HepG2 (cell line): ENCODE data around the gene WNT10A. TPM values are rescaled to one million over a fixed set of nuclear protein-coding genes. Genes with fewer than 3 reads are reported as not detected.

ENCODE experiments used
- ATAC-seq: fragments of 200-7000 bp; cut with Tn5 transposase; 3 replicates; pipeline ENCODE4 v1.9.1; 2020; ENCODE audit warnings: mild to moderate bottlenecking, moderate library complexity
- BruUV-seq: library from RNA; stranded (reverse); fragments of 400-500 nt; replicated peaks from 2 replicates; lab custom pipeline; 2021; lab: Mats Ljungman, UMichigan
- CTCF ChIA-PET: fragments of 300-600 bp; formaldehyde crosslinking; extraction: SDS; loops from one replicate; lab custom pipeline; 2021; ENCODE audit warnings: low total read pairs, inconsistent platforms, low intra/inter-chr PET ratio; lab: Yijun Ruan, JAX
- POLR2A ChIA-PET: fragments of 350-600 bp; sonication (Branson Sonifier 250); formaldehyde crosslinking; loops from one replicate; lab custom pipeline; 2020; ENCODE audit warnings: antibody characterized with exemption, inconsistent platforms; lab: Yijun Ruan, JAX
- DNase-seq: peaks from one replicate; pipeline ENCODE4 v3.0.0-alpha.2; 2015; ENCODE audit warnings: low spot score
- FAIRE-seq: peaks from 3 replicates; lab custom pipeline; 2011; peaks lifted over from hg19 to GRCh38; lab: Jason Lieb, UNC
- H2AFZ ChIP-seq: one replicate; pipeline ENCODE4 v1.6.1; 2011; ENCODE audit warnings: low read length, inconsistent platforms
- H3K27ac ChIP-seq: fragments of 300-600 bp; 3 replicates; pipeline ENCODE4 v1.8.0; 2011; ENCODE audit warnings: mixed run types, mild to moderate bottlenecking, mixed read lengths, low read length, inconsistent platforms; ENCODE audit not compliant: insufficient read depth; ENCODE audit errors: extremely low read length
- H3K27me3 ChIP-seq, 2 experiments: fragments of 200-600 bp in 1 of 2; 2 replicates in 1 of 2; 3 replicates in 1 of 2; pipeline versions ENCODE4 v1.6.0 to v1.8.0; 2011; ENCODE audit warnings: low read length in 2 of 2, mild to moderate bottlenecking in 2 of 2, moderate library complexity in 2 of 2, inconsistent platforms in 1 of 2; ENCODE audit not compliant: insufficient read depth in 2 of 2, control insufficient read depth in 1 of 2
- H3K36me3 ChIP-seq, 2 experiments: fragments of 200-600 bp in 1 of 2; replicated peaks in 1 of 2; 2 replicates in 1 of 2; 3 replicates in 1 of 2; pipeline versions ENCODE4 v1.5.1 to v1.8.0; 2011; ENCODE audit warnings: low read length in 2 of 2, inconsistent platforms in 1 of 2; ENCODE audit not compliant: insufficient read depth in 2 of 2, control insufficient read depth in 1 of 2
- H3K4me1 ChIP-seq: 2 replicates; pipeline ENCODE4 v1.5.1; 2012; ENCODE audit warnings: low read length, inconsistent platforms; ENCODE audit not compliant: insufficient read depth
- H3K4me2 ChIP-seq: 2 replicates; pipeline ENCODE4 v1.6.0; 2011; ENCODE audit warnings: low read depth, low read length, inconsistent platforms
- H3K4me3 ChIP-seq, 3 experiments: fragments of 200-600 bp in 1 of 3; sonication (generic), shearing (Covaris generic) in 1 of 3; replicated peaks in 1 of 3; 2 replicates each; pipeline ENCODE4 v1.5.1; 2011 to 2016; ENCODE audit warnings: low read length in 3 of 3, inconsistent platforms in 2 of 3, low read depth in 2 of 3, mild to moderate bottlenecking in 2 of 3, control low read depth in 1 of 3, mixed read lengths in 1 of 3; ENCODE audit not compliant: insufficient read depth in 1 of 3
- H3K79me2 ChIP-seq: one replicate; pipeline ENCODE4 v1.6.1; 2011; ENCODE audit warnings: low read length, inconsistent platforms; ENCODE audit not compliant: insufficient read depth
- H3K9ac ChIP-seq: 2 replicates; pipeline ENCODE4 v1.6.0; 2011; ENCODE audit warnings: mild to moderate bottlenecking, low read depth, low read length, inconsistent platforms; ENCODE audit not compliant: insufficient read depth
- H3K9me3 ChIP-seq: 2 replicates; pipeline ENCODE4 v1.5.1; 2012; ENCODE audit warnings: mild to moderate bottlenecking, low read length
- H4K20me1 ChIP-seq: 2 replicates; pipeline ENCODE4 v1.6.0; 2011; ENCODE audit warnings: inconsistent platforms, mild to moderate bottlenecking, low read length, moderate library complexity; ENCODE audit not compliant: insufficient read depth
- BRD4 ChIP-seq: sonication (generic); formaldehyde crosslinking; IDR thresholded peaks from 2 replicates; pipeline ENCODE4 v1.4.0; 2020; ENCODE audit warnings: missing genetic modification reagents
- CEBPG ChIP-seq: IDR thresholded peaks from 2 replicates; pipeline ENCODE4 v1.6.1; 2016
- CEBPZ ChIP-seq: IDR thresholded peaks from 2 replicates; pipeline ENCODE4 v1.6.1; 2012; ENCODE audit warnings: low read length, improper control_type of control experiment
- FOSL2 ChIP-seq: sonication (generic); formaldehyde crosslinking; IDR thresholded peaks from 2 replicates; pipeline ENCODE4 v1.4.0; 2020; ENCODE audit warnings: missing genetic modification reagents
- HOXA5 ChIP-seq: sonication (generic); formaldehyde crosslinking; IDR thresholded peaks from 2 replicates; pipeline ENCODE4 v1.4.0; 2020; ENCODE audit warnings: missing genetic modification reagents
- MLX ChIP-seq: IDR thresholded peaks from 2 replicates; pipeline ENCODE4 v1.6.1; 2016
- NFIB ChIP-seq: sonication (generic); formaldehyde crosslinking; IDR thresholded peaks from 2 replicates; pipeline ENCODE4 v1.9.0; 2021; ENCODE audit warnings: missing genetic modification reagents, mild to moderate bottlenecking, borderline replicate concordance
- NONO ChIP-seq, 2 experiments: fragments of 450-650 bp in 1 of 2; sonication (generic) in 1 of 2; formaldehyde crosslinking in 1 of 2; IDR thresholded peaks in 1 of 2; conservative IDR thresholded peaks in 1 of 2; 2 replicates each; pipeline versions ENCODE4 v1.6.1 to v1.8.0; 2017 to 2022; ENCODE audit warnings: mild to moderate bottlenecking in 1 of 2, missing genetic modification reagents in 1 of 2, moderate library complexity in 1 of 2
- SETDB1 ChIP-seq: sonication (generic); formaldehyde crosslinking; IDR thresholded peaks from 2 replicates; pipeline ENCODE4 v1.5.1; 2020; ENCODE audit warnings: missing genetic modification reagents, mild to moderate bottlenecking, borderline replicate concordance
- ZNF567 ChIP-seq: sonication (generic); formaldehyde crosslinking; IDR thresholded peaks from 2 replicates; pipeline ENCODE4 v1.8.1; 2023; ENCODE audit warnings: mild to moderate bottlenecking, missing genetic modification reagents, borderline replicate concordance
- ZNF772 ChIP-seq: sonication (generic); formaldehyde crosslinking; IDR thresholded peaks from 2 replicates; pipeline ENCODE4 v1.5.0; 2020; ENCODE audit warnings: mild to moderate bottlenecking, missing genetic modification reagents
- WGBS: methylation state at CpG from one replicate; pipeline ENCODE4 v1.1.6; 2017; ENCODE audit warnings: low lambda C conversion rate; 5-methylcytosine and 5-hydroxymethylcytosine counted together
- in situ Hi-C: cut with HindIII; loops from 2 replicates; pipeline ENCODE4 v1.10.0; 2017; ENCODE audit warnings: low pct_unique_long_range_greater_than_20kb; ENCODE audit not compliant: extremely low pct_ligation_motif_present
- intact Hi-C: fragments of 100-400 bp; cut with micrococcal nuclease; formaldehyde crosslinking; loops from one replicate; pipeline ENCODE4 v1.10.0; 2022; ENCODE audit not compliant: unreplicated experiment
- polyA plus RNA-seq, 8 experiments: library from polyadenylated mRNA; depleted of rRNA in 3 of 8; stranded (reverse) in 7 of 8; unstranded in 1 of 8; fragments of >200 nt; fragmentation: Illumina TruSeq in 4 of 8; extraction: Trizol in 4 of 8; gene quantifications; 2 replicates each; pipeline versions ENCODE4 v1.2.1 to v1.2.3, GENCODE V29; 2011 to 2016; ENCODE audit warnings: low read depth in 4 of 8, missing spikeins in 1 of 8, mixed read lengths in 1 of 8; ENCODE audit not compliant: insufficient read depth in 1 of 8
- total RNA-seq, 5 experiments: library from RNA; depleted of rRNA; stranded (reverse); fragments of >200 nt; fragmentation: Illumina TruSeq; extraction: Trizol; gene quantifications; 2 replicates each; pipeline ENCODE4 v1.2.3, GENCODE V29; 2016; ENCODE audit warnings: low read depth in 1 of 5
- TF ChIP-seq, protein P1 (sequence below): sonication (generic); formaldehyde crosslinking; IDR thresholded peaks from 2 replicates; pipeline ENCODE4 v1.8.0; 2022; ENCODE audit warnings: mild to moderate bottlenecking, missing genetic modification reagents, moderate library complexity

Gene WNT10A
- total and polyA plus RNA-seq, 2 of the 13 experiments (the other 11 are each of a cell fraction or from before 2014, with no cell fraction given), result 0.03 TPM; not detected in 1

DNA sequence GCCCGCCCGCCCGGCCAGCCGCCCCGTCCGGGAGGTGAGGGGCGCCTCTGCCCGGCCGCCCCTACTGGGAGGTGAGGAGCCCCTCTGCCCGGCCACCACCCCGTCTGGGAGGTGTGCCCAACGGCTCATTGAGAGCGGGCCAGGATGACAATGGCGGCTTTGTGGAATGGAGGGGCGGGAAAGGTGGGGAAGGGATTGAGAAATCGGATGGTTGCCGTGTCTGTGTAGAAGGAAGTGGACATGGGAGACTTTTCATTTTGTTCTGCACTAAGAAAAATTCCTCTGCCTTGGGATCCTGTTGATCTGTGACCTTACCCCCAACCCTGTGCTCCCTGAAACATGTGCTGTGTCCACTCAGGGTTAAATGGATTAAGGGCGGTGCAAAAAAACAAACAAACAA, 33.7 kb upstream of the WNT10A start (continued):
- peak; percentile 70 for TF ChIP-seq CEBPG (CRISPR knock-in tag)

- H3K4me1 ChIP-seq, result peaks cover 40% of the 10 kb centered on the region
- H2AFZ ChIP-seq, result no peak overlapping the region
- POLR2A ChIA-PET, result interaction anchor here (1.3 kb wide), 1 partner anchor 101 kb away, joined by 4 read pairs; no protein-coding TSS in a partner anchor
- no peak overlapping the region for H3K4me3 ChIP-seq
- no peaks in the 10 kb centered on the region for H3K79me2 ChIP-seq
- TF ChIP-seq FOSL2 (peak; percentile 73), NONO (IDR thresholded peaks at IDR 0.05) (no peak), NONO (CRISPR knock-in tag; conservative IDR thresholded peaks at IDR 0.05) (no peak)
- ATAC-seq (no peak), FAIRE-seq (no peak), DNase-seq (peak; percentile 16)
- intact Hi-C loops (no loop called here), in situ Hi-C loops (loop anchor here (25.0 kb wide), 1 partner anchor 112 kb away; no protein-coding TSS in a partner anchor)
- no peaks in the 10 kb centered on the region for H3K9me3 ChIP-seq
- 0 out of 2 replicates have a peak overlapping the region, but pooled peaks have one; percentile 6 for H3K4me2 ChIP-seq
- CTCF ChIA-PET, result interaction anchor here (3.6 to 3.7 kb wide), 2 partner anchors 122 to 191 kb away, joined by 41 to 241 read pairs; partner anchors contain the start of genes BCS1L and ZNF142
- BruUV-seq, result no TSS peak
- no peak overlapping the region for H3K9ac ChIP-seq
- no peaks in the 10 kb centered on the region for H3K36me3 ChIP-seq
- WGBS, result 16% methylated on average over 7 of the region's 7 CpGs
- H4K20me1 ChIP-seq, result no peaks in the 10 kb centered on the region
- no peak overlapping the region for H3K27ac ChIP-seq
- H3K27me3 ChIP-seq, result peaks cover 2 to 42% of the 10 kb centered on the region in 2 experiments; a peak in 3 of 5 replicates
These were observed 30.9 kb upstream of the WNT10A start for GRCh38 chr2:218849721-218850120.

- Histone ChIP-seq H3K4me1 (peaks cover 40% of the 10 kb centered on the region), H4K20me1 (no peaks in the 10 kb centered on the region; the same call in 1 of the 2 replicates), H3K27ac (no peak overlapping the region), H3K79me2 (no peaks in the 10 kb centered on the region), H3K4me2 (no peak overlapping the region), H3K9me3 (no peaks in the 10 kb centered on the region), H2AFZ (no peak overlapping the region), H3K4me3 (no peak overlapping the region), H3K36me3 (no peaks in the 10 kb centered on the region), H3K9ac (no peak overlapping the region), H3K27me3 (peaks cover 4 to 53% of the 10 kb centered on the region in 2 experiments; a peak in 4 of 5 replicates)
- intact Hi-C loops (no loop called here), in situ Hi-C loops (no loop called here)
- ChIA-PET POLR2A (no interaction called here), CTCF (no interaction called here)
- ATAC-seq (no peak), FAIRE-seq (no peak), DNase-seq (no peak)
- 45% methylated on average over 2 of the region's 2 CpGs for WGBS
- BruUV-seq, result no TSS peak
- TF ChIP-seq, protein P1, sequence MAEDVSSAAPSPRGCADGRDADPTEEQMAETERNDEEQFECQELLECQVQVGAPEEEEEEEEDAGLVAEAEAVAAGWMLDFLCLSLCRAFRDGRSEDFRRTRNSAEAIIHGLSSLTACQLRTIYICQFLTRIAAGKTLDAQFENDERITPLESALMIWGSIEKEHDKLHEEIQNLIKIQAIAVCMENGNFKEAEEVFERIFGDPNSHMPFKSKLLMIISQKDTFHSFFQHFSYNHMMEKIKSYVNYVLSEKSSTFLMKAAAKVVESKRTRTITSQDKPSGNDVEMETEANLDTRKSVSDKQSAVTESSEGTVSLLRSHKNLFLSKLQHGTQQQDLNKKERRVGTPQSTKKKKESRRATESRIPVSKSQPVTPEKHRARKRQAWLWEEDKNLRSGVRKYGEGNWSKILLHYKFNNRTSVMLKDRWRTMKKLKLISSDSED, result no peak
- no peak for TF ChIP-seq HOXA5 (CRISPR knock-in tag)
- no peak for TF ChIP-seq ZNF772 (CRISPR knock-in tag)
- TF ChIP-seq MLX (CRISPR knock-in tag), result no peak
- TF ChIP-seq ZNF567 (CRISPR knock-in tag), result no peak
- TF ChIP-seq BRD4 (CRISPR knock-in tag), result no peak
- no peak for TF ChIP-seq SETDB1 (CRISPR knock-in tag)
- TF ChIP-seq NFIB, result no peak
- no peak for TF ChIP-seq CEBPZ
These were observed 29.9 kb upstream of the WNT10A start for GRCh38 chr2:218850796-218851195.
